Mammary epithelial cell (primary cell): ENCODE results near the gene NTSR2.

ENCODE experiments used
- EZH2 ChIP-seq: IDR thresholded peaks from 2 replicates; pipeline ENCODE4 v1.6.1; 2012; ENCODE audit warnings: low read length, inconsistent platforms, borderline replicate concordance
- TF ChIP-seq, protein P1 (sequence below), 2 donors: IDR thresholded peaks in 1 of 2; conservative IDR thresholded peaks in 1 of 2; 2 replicates each; pipeline ENCODE4 v1.5.1; 2011 to 2012; ENCODE audit warnings: inconsistent platforms in 2 of 2, low read length in 2 of 2, mild to moderate bottlenecking in 2 of 2, control low read depth in 1 of 2, low read depth in 1 of 2; ENCODE audit not compliant: insufficient read depth in 1 of 2; ENCODE audit errors: extremely low read depth in 1 of 2

DNA sequence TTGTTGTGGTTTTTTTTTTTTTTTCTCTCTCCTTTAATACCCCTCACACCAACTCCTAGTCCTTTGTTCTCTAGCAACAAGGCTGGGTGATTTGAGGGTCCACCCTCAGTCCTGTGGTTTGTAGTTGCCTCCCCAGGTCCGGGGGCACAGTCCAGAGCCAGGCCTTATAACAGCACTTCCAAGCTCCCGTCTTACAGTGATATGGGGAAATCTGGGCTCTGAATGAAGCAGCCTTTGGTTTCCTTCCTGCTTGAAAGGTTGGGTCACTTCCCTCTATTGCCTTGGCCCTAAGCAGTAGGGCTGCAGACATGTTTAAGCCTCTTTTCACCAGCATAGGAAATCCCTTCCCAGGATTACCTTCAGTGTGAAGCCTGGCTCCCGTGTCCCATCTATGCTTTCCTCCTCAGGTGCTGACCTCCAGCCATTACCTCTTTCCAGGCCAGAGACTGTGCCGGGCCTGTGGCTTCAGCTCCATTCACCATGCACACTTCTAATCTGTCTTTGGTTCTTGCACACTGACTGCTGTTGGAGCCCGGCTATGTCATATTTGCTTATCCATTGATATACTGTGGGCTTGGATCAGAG lies 21.2 kb upstream of the NTSR2 start:
- TF ChIP-seq, protein P1, sequence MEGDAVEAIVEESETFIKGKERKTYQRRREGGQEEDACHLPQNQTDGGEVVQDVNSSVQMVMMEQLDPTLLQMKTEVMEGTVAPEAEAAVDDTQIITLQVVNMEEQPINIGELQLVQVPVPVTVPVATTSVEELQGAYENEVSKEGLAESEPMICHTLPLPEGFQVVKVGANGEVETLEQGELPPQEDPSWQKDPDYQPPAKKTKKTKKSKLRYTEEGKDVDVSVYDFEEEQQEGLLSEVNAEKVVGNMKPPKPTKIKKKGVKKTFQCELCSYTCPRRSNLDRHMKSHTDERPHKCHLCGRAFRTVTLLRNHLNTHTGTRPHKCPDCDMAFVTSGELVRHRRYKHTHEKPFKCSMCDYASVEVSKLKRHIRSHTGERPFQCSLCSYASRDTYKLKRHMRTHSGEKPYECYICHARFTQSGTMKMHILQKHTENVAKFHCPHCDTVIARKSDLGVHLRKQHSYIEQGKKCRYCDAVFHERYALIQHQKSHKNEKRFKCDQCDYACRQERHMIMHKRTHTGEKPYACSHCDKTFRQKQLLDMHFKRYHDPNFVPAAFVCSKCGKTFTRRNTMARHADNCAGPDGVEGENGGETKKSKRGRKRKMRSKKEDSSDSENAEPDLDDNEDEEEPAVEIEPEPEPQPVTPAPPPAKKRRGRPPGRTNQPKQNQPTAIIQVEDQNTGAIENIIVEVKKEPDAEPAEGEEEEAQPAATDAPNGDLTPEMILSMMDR (conservative IDR thresholded peaks at IDR 0.05 in 1 of 2, IDR thresholded peaks at IDR 0.05 in 1 of 2; ENCODE audit: extremely low read depth in 1 of 2, insufficient read depth in 1 of 2, low read depth in 1 of 2, low read length in 2 of 2): no peak
- TF ChIP-seq EZH2: no peak
